ENCODE data around the gene NINJ1. TPM values are rescaled to one million over a fixed set of nuclear protein-coding genes. Genes with fewer than 3 reads are reported as not detected.

NINJ1 gene
- total and polyA plus RNA-seq, 2 of the 8 experiments (the other 6 are each of a cell fraction or from before 2014, with no cell fraction given), result 28.2 to 65.6 TPM

GRCh38 chr9:93099551-93100275 is 34.3 kb downstream of the NINJ1 start (continued):
- no peak for TF ChIP-seq EP300 (IDR thresholded peaks at IDR 0.05; ENCODE audit: borderline replicate concordance in 1 of 2, low read depth in 2 of 2, low read length in 2 of 2)
- no peak for TF ChIP-seq CHD7 (IDR thresholded peaks at IDR 0.05; ENCODE audit: insufficient replicate concordance, low read length)
- no peak for TF ChIP-seq ATF2 (IDR thresholded peaks at IDR 0.05; ENCODE audit: low read length)
- no peak for TF ChIP-seq GABPA (IDR thresholded peaks at IDR 0.05; ENCODE audit: borderline replicate concordance, insufficient read depth, low read length)
- no peak for TF ChIP-seq SP1 (IDR thresholded peaks at IDR 0.05; ENCODE audit: low read depth, low read length)

Measured in H1 (cell line).